K562 (cell line): ENCODE data around the gene MPRIP. TPM values are rescaled to one million over a fixed set of nuclear protein-coding genes. Genes with fewer than 3 reads are reported as not detected.
A peak's percentile ranks its signal among the peaks of the same experiment; 100 is the strongest.

Experiments used
- ATAC-seq: fragments of 200-7000 bp; cut with Tn5 transposase; 3 replicates; pipeline ENCODE4 v1.9.1; 2020; ENCODE audit warnings: moderate library complexity
- BruUV-seq: library from RNA; stranded (reverse); fragments of 400-500 nt; replicated peaks from 2 replicates; lab custom pipeline; 2021; lab: Mats Ljungman, UMichigan
- CTCF ChIA-PET: fragments of 300-600 bp; formaldehyde crosslinking; extraction: SDS; loops from one replicate; lab custom pipeline; 2021; ENCODE audit warnings: low intra/inter-chr PET ratio; lab: Yijun Ruan, JAX
- POLR2A ChIA-PET: fragments of 300-600, 350-650 bp; sonication (Branson Sonifier 250); formaldehyde crosslinking; extraction: SDS; loops from one replicate; lab custom pipeline; 2021; ENCODE audit warnings: antibody characterized with exemption, inconsistent platforms; lab: Yijun Ruan, JAX
- DNase-seq, 4 experiments: peaks; one replicate each; pipeline versions ENCODE4 v3.0.0 to v3.0.0-alpha.2; 2011 to 2018; ENCODE audit warnings: low spot score in 3 of 4, mixed read lengths in 3 of 4; ENCODE audit errors: extremely low read depth in 1 of 4
- FAIRE-seq: peaks from 2 replicates; lab custom pipeline; 2011; peaks lifted over from hg19 to GRCh38; lab: Jason Lieb, UNC
- H2AFZ ChIP-seq: 2 replicates; pipeline ENCODE4 v1.6.0; 2011; ENCODE audit warnings: low read depth, low read length, control low read depth, inconsistent platforms
- H3K27ac ChIP-seq: fragments of 200-600 bp; 3 replicates; pipeline ENCODE4 v1.8.0; 2011; ENCODE audit warnings: low read depth, mild to moderate bottlenecking, control low read depth, inconsistent platforms, low read length, moderate library complexity, mixed read lengths; ENCODE audit errors: extremely low read depth
- H3K27me3 ChIP-seq, 2 experiments: fragments of 300-600 bp in 1 of 2; 2 replicates in 1 of 2; 3 replicates in 1 of 2; pipeline versions ENCODE4 v1.6.0 to v1.8.0; 2011; ENCODE audit warnings: inconsistent platforms in 2 of 2, low read length in 2 of 2, mild to moderate bottlenecking in 1 of 2, mixed read lengths in 1 of 2, moderate library complexity in 1 of 2; ENCODE audit not compliant: control insufficient read depth in 2 of 2, insufficient read depth in 2 of 2
- H3K36me3 ChIP-seq: fragments of 300-600 bp; 3 replicates; pipeline ENCODE4 v1.8.0; 2011; ENCODE audit warnings: mild to moderate bottlenecking, low read length, inconsistent platforms; ENCODE audit not compliant: control insufficient read depth, insufficient read depth
- H3K4me1 ChIP-seq, 2 experiments: fragments of 200-600 bp in 1 of 2; replicated peaks in 1 of 2; 2 replicates in 1 of 2; 3 replicates in 1 of 2; pipeline versions ENCODE4 v1.5.1 to v1.8.0; 2011; ENCODE audit warnings: inconsistent platforms in 2 of 2, low read length in 2 of 2, mild to moderate bottlenecking in 1 of 2, mixed read lengths in 1 of 2, moderate library complexity in 1 of 2; ENCODE audit not compliant: control insufficient read depth in 2 of 2, insufficient read depth in 2 of 2
- H3K4me2 ChIP-seq: 2 replicates; pipeline ENCODE4 v1.6.1; 2011; ENCODE audit warnings: low read length, control low read depth, inconsistent platforms, mixed read lengths; ENCODE audit not compliant: insufficient read depth
- H3K4me3 ChIP-seq: fragments of 200-600 bp; sonication (generic), shearing (Covaris generic); 2 replicates; pipeline ENCODE4 v1.5.1; 2016; ENCODE audit warnings: control low read depth, inconsistent platforms
- H3K79me2 ChIP-seq: fragments of 200-600 bp; 3 replicates; pipeline ENCODE4 v1.8.0; 2011; ENCODE audit warnings: low read length, inconsistent platforms; ENCODE audit not compliant: control insufficient read depth, insufficient read depth
- H3K9ac ChIP-seq, 2 experiments: 2 replicates each; pipeline versions ENCODE4 v1.6.0 to v1.6.1; 2011; ENCODE audit warnings: low read depth in 2 of 2, low read length in 2 of 2, control low read depth in 1 of 2, inconsistent platforms in 1 of 2, mild to moderate bottlenecking in 1 of 2, mixed read lengths in 1 of 2; ENCODE audit not compliant: insufficient read depth in 1 of 2
- H3K9me1 ChIP-seq: one replicate; pipeline ENCODE4 v1.6.0; 2011; ENCODE audit warnings: inconsistent platforms, mild to moderate bottlenecking, low read length, moderate library complexity; ENCODE audit not compliant: control insufficient read depth, insufficient read depth
- H3K9me3 ChIP-seq: replicated peaks from 2 replicates; pipeline ENCODE4 v1.5.1; 2011; ENCODE audit warnings: low read depth, low read length, inconsistent platforms; ENCODE audit not compliant: control insufficient read depth, insufficient read depth
- H4K20me1 ChIP-seq: replicated peaks from 2 replicates; pipeline ENCODE4 v1.6.1; 2011; ENCODE audit warnings: low read length, inconsistent platforms, mixed read lengths; ENCODE audit not compliant: control insufficient read depth, insufficient read depth
- BRF1 ChIP-seq: IDR thresholded peaks from 3 replicates; pipeline ENCODE4 v1.6.1; 2011; ENCODE audit warnings: borderline replicate concordance, mild to moderate bottlenecking; ENCODE audit not compliant: insufficient read length; ENCODE audit errors: extremely low read depth
- CC2D1A ChIP-seq: fragments of 450-650 bp; IDR thresholded peaks from 2 replicates; pipeline ENCODE4 v1.6.1; 2017; ENCODE audit warnings: mild to moderate bottlenecking
- CHD2 ChIP-seq: IDR thresholded peaks from 2 replicates; pipeline ENCODE4 v1.6.1; 2011; ENCODE audit warnings: low read depth, low read length
- DPF2 ChIP-seq: fragments of 450-650 bp; IDR thresholded peaks from 2 replicates; pipeline ENCODE4 v1.6.1; 2016
- E4F1 ChIP-seq: fragments of 250-450 bp; sonication (Bioruptor Pico); IDR thresholded peaks from 2 replicates; pipeline ENCODE4 v1.5.0; 2021; ENCODE audit warnings: mild to moderate bottlenecking, borderline replicate concordance
- FOSL1 ChIP-seq: fragments of 200-800 bp; sonication (Bioruptor generic); conservative IDR thresholded peaks from 2 replicates; pipeline ENCODE4 v1.6.1; 2016; ENCODE audit warnings: missing genetic modification characterization, missing compliant biosample characterization
- GATAD2B ChIP-seq: fragments of 450-650 bp; IDR thresholded peaks from 2 replicates; pipeline ENCODE4 v1.6.1; 2017; ENCODE audit warnings: mild to moderate bottlenecking, borderline replicate concordance
- HES1 ChIP-seq: fragments of 450-650 bp; IDR thresholded peaks from 2 replicates; pipeline ENCODE4 v1.6.1; 2016; ENCODE audit warnings: low read depth, mild to moderate bottlenecking, moderate library complexity
- HMGXB4 ChIP-seq: sonication (generic); formaldehyde crosslinking; IDR thresholded peaks from 2 replicates; pipeline ENCODE4 v1.8.1; 2023; ENCODE audit warnings: mild to moderate bottlenecking, missing genetic modification reagents
- KDM1A ChIP-seq, 2 experiments: fragments of 450-650 bp; IDR thresholded peaks; 2 replicates each; pipeline ENCODE4 v1.6.1; 2016; ENCODE audit warnings: mild to moderate bottlenecking in 2 of 2
- NELFE ChIP-seq: IDR thresholded peaks from 2 replicates; pipeline ENCODE4 v1.6.1; 2011; ENCODE audit warnings: mild to moderate bottlenecking; ENCODE audit not compliant: insufficient read depth, insufficient read length
- NFRKB ChIP-seq: fragments of 450-650 bp; IDR thresholded peaks from 2 replicates; pipeline ENCODE4 v1.6.1; 2016; ENCODE audit warnings: low read depth
- ZBTB33 ChIP-seq: sonication (generic); formaldehyde crosslinking; IDR thresholded peaks from 2 replicates; pipeline ENCODE4 v1.8.1; 2023; ENCODE audit warnings: mild to moderate bottlenecking, missing genetic modification reagents
- WGBS: fragments of 100-300 bp; shearing (Covaris generic); methylation state at CpG from one replicate; pipeline ENCODE4 v1.1.6; 2016; ENCODE audit warnings: low coverage, mixed read lengths; ENCODE audit not compliant: insufficient coverage; ENCODE audit errors: missing lambda C conversion rate; 5-methylcytosine and 5-hydroxymethylcytosine counted together
- in situ Hi-C: fragments of 300-500 bp; cut with MboI; formaldehyde crosslinking; loops from 4 replicates; pipeline ENCODE4 v1.15.0; 2018; ENCODE audit warnings: inconsistent platforms, mixed read lengths
- intact Hi-C: fragments of 100-400 bp; cut with micrococcal nuclease; formaldehyde crosslinking; loops from 2 replicates; pipeline ENCODE4 v1.14.2; 2022
- polyA plus RNA-seq, 8 experiments: library from polyadenylated mRNA; depleted of rRNA in 4 of 8; stranded (reverse) in 5 of 8; unstranded in 3 of 8; fragments of >200 nt; fragmentation: Nextera tagmentation in 2 of 8; fragmentation: Illumina TruSeq in 1 of 8; extraction: Ambion mirVana in 2 of 8; extraction: Trizol in 1 of 8; gene quantifications; 2 replicates each; pipeline versions ENCODE4 v1.2.1 to v1.2.3, GENCODE V29; 2011 to 2014; ENCODE audit warnings: inconsistent platforms in 1 of 8, missing spikeins in 1 of 8
- total RNA-seq, 7 experiments: library from RNA; depleted of rRNA in 6 of 7; stranded (reverse); fragments of >200 nt in 6 of 7; fragmentation: Illumina TruSeq in 2 of 7; extraction: Trizol in 2 of 7; gene quantifications; 2 replicates each; pipeline versions ENCODE4 v1.2.1 to v1.2.3, GENCODE V29; 2011 to 2021; ENCODE audit warnings: low replicate concordance in 1 of 7

The MPRIP gene
- total and polyA plus RNA-seq, 9 of the 15 experiments (the other 6 are each of a cell fraction or from before 2014, with no cell fraction given): 10.0 to 72.6 (median 30.1) TPM

- Histone ChIP-seq H3K36me3 (no peaks in the 10 kb centered on the region), H3K9me3 (no peaks in the 10 kb centered on the region), H3K4me3 (no peak overlapping the region), H4K20me1 (peaks cover 3% of the 10 kb centered on the region), H3K4me2 (no peak overlapping the region), H3K27me3 (no peaks in the 10 kb centered on the region), H3K79me2 (no peaks in the 10 kb centered on the region), H3K4me1 (peaks cover 0 to 6% of the 10 kb centered on the region in 2 experiments; a peak in 2 of 5 replicates), H2AFZ (no peak overlapping the region), H3K27ac (no peak overlapping the region), H3K9ac (peak overlapping the region in 1 of 2 experiments; percentile 6; a peak in 1 of 4 replicates), H3K9me1 (no peaks in the 10 kb centered on the region)
- ATAC-seq (no peak), FAIRE-seq (no peak), DNase-seq (no peak)
- ChIA-PET POLR2A (interaction anchor here (0.6 to 1.1 kb wide), 2 partner anchors 8 to 14 kb away, joined by 3 to 5 read pairs; no protein-coding TSS in a partner anchor), CTCF (no interaction called here)
- BruUV-seq: no TSS peak
- in situ Hi-C loops (no loop called here), intact Hi-C loops (no loop called here)
- WGBS: 73% methylated on average over 5 of the region's 6 CpGs
- TF ChIP-seq E4F1 (CRISPR knock-in tag): no peak
- no peak for TF ChIP-seq FOSL1
- TF ChIP-seq CHD2: no peak
- no peak for TF ChIP-seq KDM1A (IDR thresholded peaks at IDR 0.05)
- no peak for TF ChIP-seq GATAD2B
- TF ChIP-seq HMGXB4: no peak
- TF ChIP-seq HES1: no peak
- no peak for TF ChIP-seq NFRKB
- no peak for TF ChIP-seq ZBTB33 (CRISPR knock-in tag)
- TF ChIP-seq CC2D1A: no peak
- TF ChIP-seq BRF1: no peak
- no peak for TF ChIP-seq DPF2
- TF ChIP-seq NELFE: no peak
Measured at GRCh38 chr17:17103160-17103559, 60.9 kb downstream of the MPRIP start.
